Umbilical cord (tissue), 2 donors: Measurements from ENCODE around the gene ENDOD1. TPM values are rescaled to one million over a fixed set of nuclear protein-coding genes. Genes with fewer than 3 reads are reported as not detected.

ENCODE experiments used
- DNase-seq: peaks from one replicate; pipeline ENCODE4 v3.0.0-alpha.2; 2015; ENCODE audit warnings: low spot score
- total RNA-seq: library from RNA; depleted of rRNA; stranded (reverse); fragments of >200 nt; gene quantifications from one replicate; pipeline ENCODE4 v1.2.3, GENCODE V29; 2014; ENCODE audit warnings: low replicate concordance; ENCODE audit not compliant: insufficient read depth

Gene ENDOD1
- total RNA-seq, 1 donor from 2014 or later, result 51.0 TPM

DNA sequence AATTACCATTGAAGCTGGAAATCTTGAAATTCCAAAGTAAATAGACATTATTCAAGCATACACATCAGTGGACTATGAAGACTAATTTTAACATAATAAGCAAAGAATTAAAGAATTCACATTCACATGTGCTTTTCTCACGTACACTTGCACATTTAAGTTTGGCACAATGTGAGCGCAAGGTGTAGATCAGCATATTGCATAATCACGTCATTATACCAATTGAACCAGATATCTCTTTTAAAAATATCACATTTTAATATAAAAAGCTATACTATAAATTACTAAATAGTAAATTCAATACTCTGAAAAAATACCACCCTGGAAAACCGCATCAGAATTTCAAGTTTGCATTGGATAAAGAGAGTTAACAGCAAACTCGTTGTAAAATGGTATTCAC, 80.6 kb downstream of the ENDOD1 start:
- DNase-seq, result no peak

DNA sequence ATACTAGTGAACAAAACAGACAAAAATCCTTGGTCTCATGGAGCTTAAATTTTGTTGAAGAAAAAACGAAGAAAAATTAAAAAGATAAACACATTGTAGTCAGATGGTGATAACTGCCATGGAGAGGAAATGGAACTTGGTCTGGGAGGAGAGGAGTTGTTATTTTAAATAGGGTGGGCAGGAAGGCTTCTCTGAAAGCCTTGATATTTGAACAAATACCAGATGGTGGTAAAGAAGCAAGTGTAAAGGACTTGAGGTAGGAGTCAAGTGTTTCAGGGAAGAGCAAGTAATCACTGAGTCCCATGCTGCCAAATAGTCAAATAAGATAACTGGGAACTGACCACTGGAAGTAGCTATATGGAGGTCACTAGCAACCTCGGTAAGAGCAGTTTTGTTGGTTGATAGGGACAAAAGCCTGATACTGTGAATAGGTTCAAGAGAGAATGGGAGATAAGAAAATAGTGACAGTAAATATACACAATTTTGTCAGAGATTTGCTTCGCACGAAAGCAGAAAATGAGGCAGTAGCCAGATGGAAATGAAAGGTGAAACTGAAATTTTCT, 86.3 kb downstream of the ENDOD1 start:
- DNase-seq, result no peak

Other genes starting within 250 kb of the ENDOD1 start
- 50.6 TPM for gene CWC15, start 116.3 kb upstream of the ENDOD1 start, total RNA-seq
- gene KDM4D, start 116.1 kb upstream of the ENDOD1 start, total RNA-seq, result 6.0 TPM
- 4.6 TPM for gene KDM4E, start 64.6 kb upstream of the ENDOD1 start, total RNA-seq
- gene KDM4F, start 40.4 kb upstream of the ENDOD1 start, total RNA-seq, result 1.2 TPM
- 14.2 TPM for gene SRSF8, start 22.9 kb upstream of the ENDOD1 start, total RNA-seq
- 59.7 TPM for gene SESN3, start 141.4 kb downstream of the ENDOD1 start, total RNA-seq